Progenitor cell of endocrine pancreas (in vitro differentiated cells): ENCODE results near the gene GMDS. TPM values are rescaled to one million over a fixed set of nuclear protein-coding genes. Genes with fewer than 3 reads are reported as not detected.

Source experiments
- DNase-seq: peaks from one replicate; pipeline ENCODE4 v3.0.0; 2021; ENCODE audit warnings: low spot score; ENCODE audit not compliant: unreplicated experiment
- H3K27ac Mint-ChIP-seq: 2 replicates; pipeline ENCODE4 v1.8.0; 2021; ENCODE audit warnings: mild to moderate bottlenecking, moderate library complexity, mixed read lengths
- H3K27me3 Mint-ChIP-seq: 2 replicates; pipeline ENCODE4 v1.8.0; 2021; ENCODE audit warnings: mixed read lengths
- H3K36me3 Mint-ChIP-seq: 2 replicates; pipeline ENCODE4 v1.8.0; 2022; ENCODE audit warnings: mixed read lengths; ENCODE audit not compliant: insufficient read depth
- H3K4me1 Mint-ChIP-seq: 2 replicates; pipeline ENCODE4 v1.8.0; 2021; ENCODE audit warnings: low read depth, mixed read lengths
- H3K4me3 Mint-ChIP-seq: 2 replicates; pipeline ENCODE4 v1.8.0; 2021; ENCODE audit warnings: low read depth, mild to moderate bottlenecking, moderate library complexity, mixed read lengths
- H3K9me3 Mint-ChIP-seq: 2 replicates; pipeline ENCODE4 v1.8.0; 2021; ENCODE audit warnings: low read depth, mixed read lengths
- CTCF ChIP-seq: fragments of 200-600 bp; sonication (generic); IDR thresholded peaks from one replicate; pipeline ENCODE4 v1.5.0; 2021; ENCODE audit warnings: antibody characterized with exemption, mild to moderate bottlenecking; ENCODE audit not compliant: unreplicated experiment
- total RNA-seq: library from RNA; stranded (reverse); gene quantifications from 2 replicates; pipeline ENCODE4 v1.2.1, GENCODE V29; 2021

Gene GMDS
- total RNA-seq, 1 donor from 2014 or later: 17.2 TPM

GRCh38 chr6:2004888-2005287 lies 240.5 kb downstream of the GMDS start:
- no peaks in the 10 kb centered on the region for H3K4me1 Mint-ChIP-seq
- H3K9me3 Mint-ChIP-seq: peaks cover 6% of the 10 kb centered on the region
- H3K4me3 Mint-ChIP-seq: no peak overlapping the region
- peaks cover 5% of the 10 kb centered on the region for H3K27me3 Mint-ChIP-seq
- H3K27ac Mint-ChIP-seq: no peak overlapping the region
- no peak for DNase-seq
- peaks cover 2% of the 10 kb centered on the region for H3K36me3 Mint-ChIP-seq
- no peak for TF ChIP-seq CTCF

DNA sequence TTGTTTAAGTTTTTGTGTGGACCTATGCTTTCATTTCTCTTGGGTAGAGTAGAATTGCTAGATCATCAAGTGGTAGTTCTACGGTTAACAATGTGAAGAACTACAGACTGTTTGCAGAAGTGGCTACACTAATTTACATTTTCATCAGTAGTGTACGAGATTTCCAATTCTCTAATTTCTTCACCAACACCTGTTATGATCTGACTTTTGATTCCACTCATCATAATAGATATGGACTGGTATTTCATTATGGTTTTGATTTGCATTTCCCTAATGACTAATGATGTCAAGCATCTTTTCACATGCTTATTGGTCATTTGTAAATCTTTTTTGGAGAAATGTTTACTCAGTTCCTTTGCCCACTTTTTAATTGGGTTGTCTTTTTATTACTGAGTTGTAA lies 244.4 kb downstream of the GMDS start:
- Mint-ChIP-seq H3K36me3 (no peaks in the 10 kb centered on the region), H3K9me3 (no peaks in the 10 kb centered on the region), H3K27me3 (peaks cover 4% of the 10 kb centered on the region), H3K4me3 (no peak overlapping the region), H3K4me1 (no peaks in the 10 kb centered on the region), H3K27ac (no peak overlapping the region)
- TF ChIP-seq CTCF: no peak
- DNase-seq: no peak

DNA sequence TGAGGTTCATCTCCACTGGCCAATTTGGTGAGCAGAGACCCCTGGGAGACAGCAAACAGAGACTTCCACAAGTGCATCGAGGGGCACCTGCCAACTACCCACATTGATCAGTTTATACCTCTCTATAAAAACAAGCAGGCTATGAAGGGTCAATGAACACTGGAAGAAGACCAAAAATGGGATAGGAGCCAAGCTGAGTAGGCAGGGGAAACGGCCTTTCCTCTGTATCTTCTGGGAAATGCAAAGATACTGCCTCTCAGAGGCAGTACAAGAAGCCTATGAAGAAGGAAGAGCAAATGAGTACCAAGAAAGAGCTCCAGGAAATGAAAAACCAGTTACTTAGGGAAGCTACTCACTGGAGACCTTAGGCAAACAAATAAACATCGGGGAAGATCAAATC lies 247.7 kb downstream of the GMDS start:
- H3K4me1 Mint-ChIP-seq: no peaks in the 10 kb centered on the region
- no peaks in the 10 kb centered on the region for H3K36me3 Mint-ChIP-seq

DNA sequence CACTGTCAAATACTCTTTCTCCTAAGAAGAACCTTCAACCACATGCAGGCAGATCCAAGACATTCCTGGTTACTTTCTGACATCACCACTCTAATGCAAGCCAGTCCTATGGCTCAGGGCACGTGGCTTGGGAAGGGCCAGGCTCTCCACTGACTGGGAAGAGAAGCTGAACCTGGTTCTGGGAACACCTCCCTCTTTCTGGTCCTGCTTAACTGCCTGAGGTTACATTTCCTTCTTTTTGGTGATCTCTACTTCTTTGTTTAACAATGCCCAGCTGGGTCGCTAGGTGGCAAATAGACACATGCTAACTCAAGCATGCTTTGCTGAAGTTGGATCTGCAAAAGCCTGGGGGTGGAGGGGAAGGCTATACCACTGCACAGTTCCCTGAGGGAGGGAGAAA lies 249.8 kb downstream of the GMDS start:
- no peaks in the 10 kb centered on the region for H3K4me1 Mint-ChIP-seq
- no peak for DNase-seq
- no peak for TF ChIP-seq CTCF
- no peak overlapping the region for H3K27ac Mint-ChIP-seq
- peaks cover 3% of the 10 kb centered on the region for H3K27me3 Mint-ChIP-seq
- no peak overlapping the region for H3K4me3 Mint-ChIP-seq
- H3K36me3 Mint-ChIP-seq: no peaks in the 10 kb centered on the region
- H3K9me3 Mint-ChIP-seq: no peaks in the 10 kb centered on the region

More for the DNA sequence above, 247.7 kb downstream of the GMDS start:
- Mint-ChIP-seq H3K4me3 (no peak overlapping the region), H3K27ac (no peak overlapping the region), H3K27me3 (no peaks in the 10 kb centered on the region), H3K9me3 (no peaks in the 10 kb centered on the region)
- DNase-seq: no peak
- no peak for TF ChIP-seq CTCF

- Mint-ChIP-seq H3K27ac (no peak overlapping the region), H3K4me3 (no peak overlapping the region), H3K27me3 (peaks cover 3% of the 10 kb centered on the region), H3K36me3 (no peaks in the 10 kb centered on the region), H3K4me1 (no peaks in the 10 kb centered on the region), H3K9me3 (no peaks in the 10 kb centered on the region)
- no peak for DNase-seq
- no peak for TF ChIP-seq CTCF
Measured at GRCh38 chr6:1993042-1993441, 252.4 kb downstream of the GMDS start.
